Measurements from ENCODE around the gene GFOD1.

GFOD1 gene

GRCh38 chr6:13372076-13372475 is 115.3 kb downstream of the GFOD1 start:
- no peak for DNase-seq

DNA sequence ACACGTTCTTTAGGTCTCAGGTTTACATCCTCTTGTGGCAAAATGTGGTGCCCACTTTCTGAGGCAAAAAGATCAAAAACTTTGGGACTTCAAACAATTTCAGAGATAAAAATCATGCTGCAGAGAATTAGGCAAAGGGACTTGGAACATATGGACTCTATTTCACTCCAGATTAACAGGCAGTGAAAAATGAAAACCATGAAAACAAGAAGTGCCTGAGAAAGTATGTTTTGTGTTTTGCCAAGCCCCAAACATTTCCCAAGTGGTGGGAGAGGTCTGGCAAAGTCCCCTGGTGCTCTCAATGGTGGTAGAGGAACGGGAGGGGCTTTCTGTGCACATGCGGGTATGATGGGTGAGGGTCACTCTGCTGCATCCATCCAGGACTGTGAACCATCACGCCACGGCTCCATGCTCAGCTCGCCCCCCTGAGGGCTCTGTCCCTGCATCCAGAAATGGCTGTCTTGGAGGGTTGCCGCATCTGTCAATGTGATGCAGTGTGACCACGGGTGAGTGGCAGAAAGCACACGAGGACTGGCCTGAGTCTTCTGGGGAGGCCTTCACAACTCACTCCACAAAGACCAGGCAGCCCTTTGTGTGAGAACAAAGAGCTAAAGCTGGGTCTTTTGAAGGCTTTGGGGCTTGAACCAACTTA is 115.9 kb downstream of the GFOD1 start:
- DNase-seq = no peak

DNA sequence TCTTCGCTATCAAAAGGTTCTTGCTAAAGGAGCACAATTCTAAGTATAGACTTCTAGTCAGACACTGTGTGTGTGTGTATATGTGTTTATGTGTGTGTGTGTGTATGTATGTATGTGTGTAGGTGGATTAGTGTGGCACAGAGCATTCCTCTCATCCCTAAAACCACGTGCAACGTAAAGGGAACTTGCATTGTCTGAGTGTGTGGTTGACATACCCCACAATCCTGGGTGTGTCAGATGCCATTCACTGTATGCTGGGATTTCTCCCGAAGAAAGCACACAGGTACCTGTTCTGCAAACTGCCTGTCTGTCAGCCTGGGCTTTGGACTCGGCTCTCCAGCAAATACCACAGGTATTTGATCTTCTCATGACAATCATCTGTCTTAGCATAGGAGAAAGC is 116.8 kb downstream of the GFOD1 start:
- no peak for DNase-seq

DNA sequence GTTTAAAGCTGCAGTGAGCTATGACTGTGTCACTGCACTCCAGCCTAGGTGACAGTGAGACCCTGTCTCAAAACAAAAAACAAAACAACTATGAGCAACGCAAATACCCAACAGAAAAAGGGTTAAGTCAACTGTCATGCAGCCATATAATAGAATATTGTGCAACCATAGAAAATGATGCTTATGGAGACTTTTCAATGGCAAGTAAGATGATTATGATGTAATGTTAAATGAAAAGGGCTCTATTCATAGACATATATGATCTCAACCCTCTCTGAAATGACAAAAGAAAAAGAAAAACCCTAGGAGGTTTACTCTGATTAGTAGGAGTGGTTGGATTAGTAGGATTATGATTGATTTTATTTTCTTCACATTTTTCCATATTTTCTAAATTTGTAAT is 117.8 kb downstream of the GFOD1 start:
- DNase-seq = no peak

- no peak for DNase-seq
Observed at GRCh38 chr6:13368731-13369115, 118.7 kb downstream of the GFOD1 start.

GRCh38 chr6:13368079-13368730 is 119.2 kb downstream of the GFOD1 start:
- no peak for DNase-seq

DNA sequence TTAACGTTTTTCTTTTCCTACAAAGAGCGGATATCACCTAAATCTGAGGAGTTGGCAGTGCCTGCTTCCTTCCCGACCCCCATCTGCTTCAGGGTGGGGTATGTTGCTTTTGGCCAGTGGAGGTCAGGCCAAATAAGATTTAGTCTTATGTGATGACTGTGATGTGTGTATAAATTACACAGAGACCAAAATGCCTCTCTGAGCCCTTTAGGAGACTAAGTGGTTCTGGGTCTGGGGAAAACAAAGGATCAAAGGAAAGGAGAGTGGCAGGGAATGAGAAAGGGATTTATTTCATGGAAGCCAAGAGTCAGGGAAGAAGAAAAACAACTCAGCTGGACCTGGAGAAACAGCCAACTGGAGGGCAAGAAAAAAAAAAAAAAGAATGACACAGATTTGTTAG is 120.0 kb downstream of the GFOD1 start:
- no peak for DNase-seq

DNA sequence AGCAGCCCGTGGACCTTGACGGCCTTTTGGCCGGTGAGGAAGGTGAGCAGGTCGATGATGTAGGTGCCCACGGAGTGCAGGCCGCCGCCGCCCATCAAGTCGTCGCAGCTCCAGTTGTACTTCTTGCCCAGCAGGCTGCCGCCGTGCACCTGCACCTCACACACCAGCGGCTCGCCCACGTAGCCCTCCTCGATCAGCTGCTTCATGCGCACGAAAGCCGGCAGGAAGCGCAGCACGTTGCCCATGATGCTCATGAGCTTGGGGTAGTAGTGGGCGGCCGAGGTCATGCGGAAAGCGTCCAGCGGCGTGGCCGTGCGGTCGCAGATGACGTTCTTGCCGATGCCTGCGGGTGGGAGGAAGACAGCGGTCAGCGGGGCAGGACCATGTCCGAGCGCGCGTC is 122.1 kb downstream of the GFOD1 start:
- DNase-seq = no peak

GRCh38 chr6:13364842-13365241 is 122.6 kb downstream of the GFOD1 start:
- no peak for DNase-seq

- no peak for DNase-seq
Observed at GRCh38 chr6:13362412-13362811, 125.0 kb downstream of the GFOD1 start.

DNA sequence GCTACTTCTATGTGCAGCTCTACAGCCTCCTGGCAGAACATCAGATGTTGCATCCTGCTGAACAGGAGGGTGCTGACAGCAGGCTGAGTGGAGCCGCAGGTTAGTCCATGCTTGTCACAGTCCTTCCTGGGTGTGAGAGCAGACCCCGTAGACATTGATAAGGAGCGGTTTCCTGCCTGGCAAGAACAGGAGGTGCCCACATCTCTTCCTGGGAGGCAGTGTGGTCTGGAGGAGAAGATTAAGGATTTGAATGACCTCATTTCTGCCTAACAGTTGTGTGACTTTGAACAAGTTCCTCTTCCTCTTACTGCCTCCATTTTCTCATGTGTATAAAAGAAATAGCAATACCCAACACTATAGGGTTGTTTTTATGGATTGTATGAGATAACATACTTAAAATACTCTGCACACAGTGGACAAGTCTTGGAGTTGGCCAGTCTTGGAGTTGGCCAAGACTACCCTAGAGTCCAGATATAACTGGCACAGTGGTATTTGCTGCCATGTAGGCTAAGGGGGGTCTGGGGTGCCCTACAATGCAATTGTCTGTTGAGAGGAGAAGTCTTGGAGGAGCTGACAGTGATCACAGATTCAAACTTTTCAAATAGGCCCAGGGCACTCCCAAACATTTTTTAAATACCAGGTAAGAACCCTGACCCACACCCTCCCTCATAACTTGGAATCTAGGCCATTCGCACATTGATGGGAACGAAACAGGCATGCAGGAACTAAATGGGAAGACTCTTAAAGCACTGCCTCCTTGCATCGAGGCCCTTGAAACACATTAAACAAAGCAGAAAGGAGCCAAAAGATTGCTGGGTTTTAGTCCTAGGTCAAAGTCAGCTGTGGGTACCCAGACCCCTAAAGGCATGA is 126.5 kb downstream of the GFOD1 start:
- no peak for DNase-seq

- no peak for DNase-seq
Observed at GRCh38 chr6:13359287-13359686, 128.1 kb downstream of the GFOD1 start.

DNA sequence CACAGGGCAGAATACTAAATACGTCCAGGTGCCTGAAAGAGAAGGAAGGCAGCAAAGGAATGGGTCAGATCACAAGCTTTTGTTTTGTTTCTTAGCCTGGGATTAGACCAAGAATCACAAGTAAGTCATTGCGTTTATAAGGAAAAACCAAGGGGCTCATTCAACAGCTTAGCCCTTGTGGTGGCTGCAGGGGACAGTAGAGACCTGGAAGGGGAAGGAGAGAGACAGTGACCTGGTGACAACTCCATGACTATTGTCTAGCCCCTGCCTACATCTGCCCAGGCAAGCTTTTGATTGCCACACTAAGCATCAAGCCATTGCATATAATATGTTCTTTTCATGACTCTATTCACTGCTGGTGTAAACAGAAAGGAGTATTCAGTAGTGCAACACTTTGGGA is 128.9 kb downstream of the GFOD1 start:
- no peak for DNase-seq

DNA sequence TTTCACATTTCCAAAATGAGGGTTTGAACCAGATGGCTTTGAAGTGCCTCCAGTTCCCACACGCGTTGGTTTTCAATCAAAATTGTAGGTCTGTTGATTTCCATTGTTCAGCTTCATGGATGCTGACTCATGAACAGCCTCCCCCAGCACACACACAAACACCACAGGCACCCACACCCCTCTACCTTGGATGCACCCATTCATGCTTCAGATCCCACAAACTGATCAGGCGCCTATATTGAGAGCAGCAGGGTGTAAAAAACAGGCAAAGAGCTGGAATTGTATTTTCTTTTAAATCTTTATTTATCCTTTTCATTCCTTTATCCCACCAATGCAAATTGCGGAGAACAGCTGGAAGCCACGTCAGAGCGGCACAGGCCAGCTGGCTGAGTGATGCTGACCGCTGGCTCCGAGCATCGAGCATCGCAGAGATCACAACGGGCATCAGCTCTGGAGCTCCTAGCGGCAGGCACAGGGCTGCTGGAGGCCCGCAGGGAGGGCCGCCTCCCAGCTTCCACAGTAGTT is 129.8 kb downstream of the GFOD1 start:
- no peak for DNase-seq

DNA sequence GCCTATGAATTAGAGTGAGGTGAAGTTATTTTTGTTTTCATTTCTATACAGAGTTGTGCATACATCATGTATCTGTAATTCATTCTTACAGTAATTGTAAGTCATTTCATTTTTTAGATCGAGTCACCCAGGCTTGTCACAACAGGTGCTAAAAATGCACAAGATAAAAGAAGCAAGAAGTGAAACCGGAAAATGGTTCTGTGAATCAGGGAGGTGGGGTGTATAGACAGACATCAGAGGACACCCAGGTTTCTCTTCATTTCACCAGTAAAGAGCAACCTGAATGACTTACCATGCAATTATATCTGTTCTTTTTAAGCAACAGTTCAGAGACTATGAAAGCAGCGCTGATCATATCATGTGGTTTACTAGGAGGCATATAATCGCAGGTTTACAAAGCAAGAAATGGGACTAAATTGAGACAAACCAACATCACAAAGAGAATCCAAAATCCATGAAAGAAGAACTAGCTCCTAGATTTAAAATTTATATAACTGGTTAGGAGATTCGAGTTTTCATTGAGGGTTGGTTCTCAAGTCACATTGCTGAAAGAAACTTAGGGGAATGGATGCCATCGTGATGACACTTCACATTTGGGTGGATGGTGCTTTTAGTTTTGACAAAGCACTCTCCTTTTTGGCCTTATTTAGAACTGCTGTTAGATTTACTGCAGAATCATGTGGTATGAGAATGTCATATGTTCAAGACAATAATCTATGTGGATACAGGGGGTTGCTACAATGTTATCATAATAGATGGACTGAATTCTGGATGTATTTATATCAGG is 131.2 kb downstream of the GFOD1 start:
- no peak for DNase-seq

- peak; percentile 17 for DNase-seq
Observed at GRCh38 chr6:13355043-13355945, 132.1 kb downstream of the GFOD1 start.

GRCh38 chr6:13354331-13355042 is 132.9 kb downstream of the GFOD1 start:
- no peak for DNase-seq

- DNase-seq = no peak
Observed at GRCh38 chr6:13352165-13352564, 135.2 kb downstream of the GFOD1 start.

DNA sequence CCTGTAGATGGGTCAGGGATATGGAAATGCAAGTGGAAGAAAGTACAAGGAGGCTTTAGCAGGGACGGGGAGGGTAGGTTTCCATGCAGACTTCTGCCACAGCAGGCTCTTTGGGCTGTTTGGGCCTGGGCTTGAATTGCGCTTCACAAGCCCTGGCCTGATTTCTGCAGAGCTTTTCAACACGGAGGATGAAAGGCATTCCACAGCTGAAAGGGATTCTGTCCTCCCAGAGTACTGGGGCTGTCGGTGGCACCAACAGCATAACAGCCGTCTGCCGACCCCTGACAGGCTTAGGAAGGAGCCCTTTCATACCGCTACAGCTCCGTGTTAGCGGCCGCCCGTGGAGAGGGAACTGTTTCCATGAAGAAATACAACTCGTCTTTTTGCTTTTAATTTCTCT is 136.1 kb downstream of the GFOD1 start:
- no peak for DNase-seq

DNA sequence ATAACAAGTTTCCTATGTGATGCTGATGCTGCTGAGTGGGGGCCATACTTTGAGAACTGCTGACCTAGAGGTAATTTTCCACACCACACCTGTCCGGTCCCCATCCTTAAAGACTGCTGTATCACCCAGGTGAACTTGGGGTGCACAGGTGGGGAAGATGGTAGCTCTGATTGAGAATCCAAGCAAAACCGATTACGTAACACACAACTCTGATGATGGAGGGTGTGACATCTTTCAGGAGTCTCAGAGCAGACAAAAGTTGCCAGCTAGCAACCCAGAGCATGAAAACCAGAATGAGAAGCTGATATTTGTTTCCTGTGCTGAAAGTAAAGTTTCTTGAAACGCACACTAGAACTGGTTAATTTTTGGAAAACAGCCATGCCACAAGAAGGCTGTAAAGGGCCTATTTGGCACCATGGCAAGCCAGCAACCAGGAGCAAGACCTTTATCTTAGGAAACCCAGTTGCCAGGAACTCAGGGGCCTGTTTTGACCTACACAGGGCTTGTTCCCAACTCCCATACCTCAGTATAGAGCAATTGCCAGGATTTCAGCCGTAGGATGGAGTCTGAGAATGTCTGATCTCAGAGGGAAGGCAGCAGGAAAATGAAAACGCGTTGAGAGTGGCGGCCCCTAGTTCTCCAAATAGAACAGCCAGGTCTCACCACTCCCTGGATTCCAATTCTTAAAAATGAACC is 137.4 kb downstream of the GFOD1 start:
- DNase-seq = no peak
